Measurements from ENCODE around the gene LRRC3.

The LRRC3 gene

DNA sequence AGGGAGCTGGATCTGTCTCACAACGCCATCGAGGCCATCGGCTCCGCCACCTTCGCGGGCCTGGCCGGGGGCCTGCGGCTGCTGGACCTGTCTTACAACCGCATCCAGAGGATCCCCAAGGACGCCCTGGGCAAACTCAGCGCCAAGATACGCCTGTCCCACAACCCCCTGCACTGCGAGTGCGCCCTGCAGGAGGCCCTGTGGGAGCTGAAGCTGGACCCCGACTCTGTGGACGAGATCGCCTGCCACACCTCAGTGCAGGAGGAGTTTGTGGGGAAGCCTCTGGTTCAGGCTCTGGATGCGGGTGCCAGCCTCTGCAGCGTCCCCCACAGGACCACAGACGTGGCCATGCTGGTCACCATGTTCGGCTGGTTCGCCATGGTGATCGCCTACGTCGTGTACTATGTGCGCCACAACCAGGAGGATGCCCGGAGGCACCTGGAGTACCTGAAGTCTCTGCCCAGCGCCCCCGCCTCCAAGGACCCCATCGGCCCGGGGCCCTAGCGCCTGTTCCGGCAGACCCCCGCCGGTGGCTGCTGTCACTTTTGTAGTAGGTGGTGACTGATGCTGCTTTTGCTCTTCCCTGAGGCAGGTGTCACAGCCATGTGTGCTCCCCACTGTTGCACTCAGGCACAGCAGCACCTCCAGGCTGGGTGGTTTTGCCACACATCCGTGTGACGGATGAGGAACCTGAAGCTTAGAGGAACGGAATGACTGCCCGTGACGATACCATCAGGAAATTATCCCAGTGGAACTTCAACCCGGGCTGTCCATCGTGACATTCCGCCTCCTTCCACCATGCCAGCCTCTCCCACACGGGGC, 1.8 kb downstream of the LRRC3 start:
- DNase-seq (ENCODE audit: low read depth) = no peak

GRCh38 chr21:44458971-44459711, 3.8 kb downstream of the LRRC3 start:
- no peak for DNase-seq (ENCODE audit: low read depth)

- no peak for DNase-seq (ENCODE audit: low read depth)
These were observed 4.6 kb downstream of the LRRC3 start for GRCh38 chr21:44459712-44460440.

- no peak for DNase-seq (ENCODE audit: low read depth)
These were observed 5.1 kb downstream of the LRRC3 start for GRCh38 chr21:44460441-44460755.

- no peak for DNase-seq (ENCODE audit: low read depth)
These were observed 5.7 kb downstream of the LRRC3 start for GRCh38 chr21:44461005-44461404.

DNA sequence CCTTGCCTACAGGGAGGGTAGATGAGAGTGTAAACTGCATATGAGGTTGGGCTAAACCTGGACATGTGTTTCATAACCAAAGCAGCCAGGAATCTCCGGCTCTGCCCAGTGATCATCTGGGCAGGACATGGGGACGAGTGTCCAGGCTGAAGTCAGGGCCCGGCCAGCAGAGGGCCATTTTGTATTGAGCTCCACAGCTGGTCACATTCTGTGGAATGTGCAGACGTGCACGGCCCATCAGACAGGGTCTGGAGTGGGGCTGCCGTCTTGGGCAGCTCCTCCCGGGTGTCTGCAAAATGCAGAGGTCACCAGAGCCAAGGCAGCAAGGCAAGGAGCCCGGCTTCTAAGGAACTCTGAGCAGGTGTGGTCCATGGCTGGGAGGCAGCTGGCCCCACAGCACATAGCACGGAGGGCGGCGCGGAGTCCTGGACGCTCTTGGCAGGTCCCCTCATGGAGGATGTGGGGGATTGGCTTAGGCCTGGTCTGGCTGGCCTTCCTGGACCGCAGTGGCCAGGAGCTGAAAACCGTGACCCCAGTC, 6.2 kb downstream of the LRRC3 start:
- DNase-seq (ENCODE audit: low read depth) = no peak

GRCh38 chr21:44462086-44462833, 7.0 kb downstream of the LRRC3 start:
- DNase-seq (ENCODE audit: low read depth) = no peak

DNA sequence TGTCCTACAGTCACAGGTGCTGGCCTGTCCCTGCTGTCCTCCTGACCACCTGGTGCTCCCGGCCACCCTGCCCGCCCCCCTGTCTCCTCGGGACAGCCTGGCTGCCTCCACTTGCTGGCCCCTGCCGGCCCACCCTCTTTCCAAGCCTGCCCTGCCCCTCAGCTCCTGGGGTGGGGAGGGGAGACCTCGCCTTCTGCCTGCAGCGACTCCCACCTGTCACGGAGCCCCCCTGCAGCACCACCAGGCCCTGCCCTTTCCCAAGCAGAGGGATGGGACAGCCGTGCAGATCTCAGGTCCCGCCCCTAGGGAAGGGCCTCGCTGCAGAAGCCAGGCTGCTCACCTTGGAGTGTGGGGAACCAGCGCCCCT, 7.5 kb downstream of the LRRC3 start:
- DNase-seq (ENCODE audit: low read depth) = no peak

GRCh38 chr21:44463724-44464123, 8.4 kb downstream of the LRRC3 start:
- DNase-seq (ENCODE audit: low read depth) = no peak

DNA sequence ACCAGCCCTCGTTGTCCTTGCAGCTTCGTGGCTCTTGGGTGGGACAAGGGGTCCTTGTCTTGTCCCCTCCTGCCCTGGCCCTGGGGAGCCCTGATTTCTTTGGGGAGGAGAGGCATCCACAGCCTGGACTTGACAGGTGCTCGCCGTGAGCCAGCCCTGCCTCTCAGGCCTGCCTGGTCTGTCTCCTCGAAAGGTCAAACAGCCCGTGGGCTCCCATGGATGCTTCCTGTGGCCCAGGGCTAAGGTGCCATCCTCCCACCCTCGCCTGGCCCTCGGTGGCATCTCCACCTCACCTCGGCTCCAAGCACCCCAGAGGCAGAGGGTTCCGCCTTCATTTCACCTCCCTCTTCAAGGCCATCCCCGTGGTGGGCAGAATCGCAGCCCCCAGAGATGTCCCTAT, 9.0 kb downstream of the LRRC3 start:
- DNase-seq (ENCODE audit: low read depth) = no peak

- DNase-seq (ENCODE audit: low read depth) = no peak
These were observed 11.1 kb downstream of the LRRC3 start for GRCh38 chr21:44466351-44466954.

DNA sequence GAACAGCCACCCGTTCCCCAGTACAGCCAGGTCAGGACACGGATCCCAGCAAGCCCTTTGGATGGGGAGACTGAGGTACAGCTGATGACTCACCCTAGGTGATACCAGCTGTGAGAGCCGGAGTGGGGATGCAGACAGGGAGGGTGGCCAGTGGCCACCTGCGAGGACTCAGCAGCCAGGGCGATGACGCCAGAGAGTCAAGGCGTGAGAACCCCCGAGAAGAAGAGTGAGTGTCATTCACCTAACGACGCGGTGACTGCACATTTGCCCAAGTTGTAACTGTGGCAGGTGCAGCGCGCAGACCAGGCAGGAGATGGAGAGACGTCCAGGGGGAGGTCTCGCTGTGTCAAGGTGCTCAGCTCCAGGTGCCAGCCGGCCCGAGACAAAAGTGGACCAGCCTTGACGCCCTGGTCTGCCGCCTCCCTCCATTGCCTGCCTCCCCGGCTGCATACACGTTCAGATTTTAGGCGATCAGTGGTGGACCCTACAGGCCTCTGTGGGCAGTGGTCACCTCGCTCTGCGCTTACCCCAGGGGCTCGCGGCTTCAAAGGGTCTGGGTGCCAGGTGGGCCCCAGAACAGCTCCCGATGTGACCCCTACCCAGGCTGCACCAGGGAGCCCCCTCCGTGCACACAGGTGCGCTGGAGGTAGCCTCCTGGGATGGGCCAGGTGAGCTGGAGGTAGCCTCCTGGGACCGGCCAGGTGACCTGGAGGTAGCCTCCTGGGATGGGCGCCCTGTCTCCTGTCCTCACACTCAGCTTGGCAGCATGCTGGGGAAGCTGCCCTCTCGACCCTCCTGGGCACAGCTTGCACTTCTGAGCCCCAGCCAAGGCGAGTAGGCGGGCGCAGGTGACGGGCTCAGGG, 11.9 kb downstream of the LRRC3 start:
- DNase-seq (ENCODE audit: low read depth) = no peak

DNA sequence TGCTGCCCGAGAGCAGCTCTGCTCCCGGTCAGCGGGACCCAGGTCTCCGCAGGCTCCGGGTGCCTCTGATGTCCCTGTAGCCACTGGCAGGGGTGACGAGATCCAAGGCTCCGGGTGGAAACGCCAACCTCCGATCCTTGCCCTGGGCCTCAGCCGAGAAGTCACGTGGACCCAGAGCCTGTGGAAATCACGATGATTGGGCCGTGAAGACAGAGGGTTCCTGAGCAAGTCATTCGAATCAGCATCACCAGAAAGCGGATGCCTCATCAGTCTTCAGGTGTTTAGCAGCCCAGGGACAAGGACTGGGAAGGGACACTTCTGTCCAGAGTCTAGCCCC, 12.5 kb downstream of the LRRC3 start:
- DNase-seq (ENCODE audit: low read depth) = no peak

DNA sequence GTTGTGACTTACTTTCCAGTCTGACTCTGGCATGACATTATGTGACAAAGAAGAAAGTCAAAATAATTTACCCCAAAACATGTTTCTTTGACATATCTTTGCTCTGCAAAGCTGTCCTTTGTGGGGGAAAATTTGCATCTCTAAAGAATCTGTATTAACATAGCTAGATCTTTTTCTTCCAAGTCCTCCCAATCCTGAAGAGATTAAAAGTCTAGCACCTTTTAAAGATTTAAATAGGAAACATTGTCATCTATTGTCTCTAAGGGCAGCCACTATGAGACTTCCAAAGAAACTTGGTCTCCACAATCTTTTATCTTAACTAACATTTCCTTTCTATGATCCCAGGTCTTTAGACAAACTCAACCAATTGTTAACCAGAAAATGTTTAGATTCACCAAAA, 16.0 kb downstream of the LRRC3 start:
- no peak for DNase-seq (ENCODE audit: low read depth)

DNA sequence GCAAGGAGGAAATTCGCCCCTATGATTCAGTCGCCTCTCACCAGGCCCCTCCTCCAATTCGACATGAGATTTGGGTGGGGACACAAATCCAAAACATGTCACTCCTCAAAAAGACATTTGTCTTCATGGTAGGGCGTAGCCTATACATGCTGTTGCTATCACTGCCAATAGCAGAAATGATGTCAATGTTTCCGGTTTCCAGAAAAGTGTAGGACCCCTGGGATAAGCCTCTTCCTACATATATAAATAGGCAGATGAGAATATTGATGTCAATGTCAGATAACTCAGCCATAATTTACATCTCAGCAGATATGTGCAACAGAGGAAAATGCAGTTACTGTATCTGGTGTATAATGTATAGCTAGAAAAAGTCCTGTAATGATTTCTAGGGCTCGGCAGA, 16.7 kb downstream of the LRRC3 start:
- DNase-seq (ENCODE audit: low read depth) = no peak

- no peak for DNase-seq (ENCODE audit: low read depth)
These were observed 18.7 kb downstream of the LRRC3 start for GRCh38 chr21:44473915-44474555.

DNA sequence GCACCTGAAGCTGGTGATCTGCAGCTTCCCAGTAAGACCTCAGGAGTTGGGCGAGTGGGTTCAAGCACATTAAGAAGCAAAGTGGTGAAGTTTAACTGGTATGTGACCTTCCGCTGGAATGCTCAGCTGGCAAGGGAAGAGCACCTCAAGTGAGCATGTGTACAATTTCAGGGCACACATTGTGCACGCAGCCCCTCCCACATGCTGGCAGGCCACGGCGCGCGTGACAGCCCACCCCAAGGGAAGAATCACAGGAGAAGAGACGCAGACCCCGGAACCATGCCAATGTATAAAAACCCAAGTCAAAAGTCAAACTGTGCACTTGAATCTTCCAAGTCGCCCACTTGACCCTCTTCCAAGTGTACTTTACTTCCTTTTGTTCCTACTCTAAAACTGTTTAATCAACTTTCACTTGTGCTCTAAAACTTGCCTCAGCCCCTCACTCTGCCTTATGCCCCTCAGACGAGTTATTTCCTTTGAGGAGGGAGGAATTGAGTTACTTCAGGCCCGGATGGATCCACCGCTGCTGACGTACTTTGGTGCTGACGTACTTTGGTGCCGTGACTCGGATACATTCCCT, 20.0 kb downstream of the LRRC3 start:
- no peak for DNase-seq (ENCODE audit: low read depth)

DNA sequence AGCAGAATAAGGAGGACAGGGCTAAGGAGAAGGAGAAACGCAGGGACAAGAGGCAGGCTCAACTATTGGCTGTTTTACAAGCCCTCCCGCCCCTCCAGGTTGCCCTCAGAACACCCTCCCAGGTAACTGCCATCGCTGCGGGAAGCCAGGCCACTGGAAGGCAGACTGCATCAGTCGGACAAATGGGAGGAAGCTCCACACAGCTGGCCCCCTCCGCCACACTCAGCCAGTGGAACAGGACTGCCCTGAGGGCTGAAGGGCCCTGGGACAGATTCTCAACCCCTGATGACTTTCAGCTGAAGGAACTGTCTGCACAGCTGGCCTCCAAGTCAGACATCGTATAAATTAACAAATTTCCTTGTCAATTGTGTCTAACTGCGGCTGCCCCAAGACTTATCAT, 21.8 kb downstream of the LRRC3 start:
- no peak for DNase-seq (ENCODE audit: low read depth)

GRCh38 chr21:44477712-44478111, 22.4 kb downstream of the LRRC3 start:
- no peak for DNase-seq (ENCODE audit: low read depth)

Measured in stimulated activated CD8-positive, alpha-beta memory T cell treated with anti-CD3 and anti-CD28 coated beads, Interleukin-15, amount 100 ng/mL, for 24 hours (primary cell).